SK-N-SH (cell line): ENCODE measurements around the gene MRPS18A.

Experiments
- CTCF ChIP-seq: fragments of 200-600 bp; sonication (generic); IDR thresholded peaks from 2 replicates; pipeline ENCODE4 v1.6.1; 2017; ENCODE audit warnings: antibody characterized with exemption, mild to moderate bottlenecking, moderate library complexity
- EP300 ChIP-seq, 2 experiments: IDR thresholded peaks; 2 replicates each; pipeline versions ENCODE4 v1.4.0 to v1.6.1; 2012; ENCODE audit warnings: borderline replicate concordance in 1 of 2, low read depth in 1 of 2, low read length in 1 of 2
- GATA2 ChIP-seq: sonication (generic); formaldehyde crosslinking; IDR thresholded peaks from 2 replicates; pipeline ENCODE4 v1.5.0; 2020; ENCODE audit warnings: mild to moderate bottlenecking, missing genetic modification reagents
- JUND ChIP-seq: IDR thresholded peaks from 2 replicates; pipeline ENCODE4 v1.4.0; 2012
- RAD21 ChIP-seq: IDR thresholded peaks from 2 replicates; pipeline ENCODE4 v1.6.1; 2012; ENCODE audit warnings: mild to moderate bottlenecking, low read length
- USF2 ChIP-seq: fragments of 150-350 bp; IDR thresholded peaks from 2 replicates; pipeline ENCODE4 v1.6.1; 2017; ENCODE audit warnings: antibody characterized with exemption, low read length, low read depth, borderline replicate concordance
- ZBTB33 ChIP-seq: IDR thresholded peaks from 2 replicates; pipeline ENCODE4 v1.4.0; 2012; ENCODE audit warnings: low read depth, borderline replicate concordance

GRCh38 chr6:43728586-43728985 is 41.0 kb upstream of the MRPS18A start:
- TF ChIP-seq ZBTB33, result no peak
- TF ChIP-seq JUND, result no peak
- no peak for TF ChIP-seq USF2
- TF ChIP-seq GATA2 (CRISPR knock-in tag), result no peak
- no peak for TF ChIP-seq CTCF
- TF ChIP-seq RAD21, result no peak
- TF ChIP-seq EP300 (IDR thresholded peaks at IDR 0.05; ENCODE audit: borderline replicate concordance in 1 of 2, low read depth in 1 of 2, low read length in 1 of 2), result no peak
